Mesothelial cell of epicardium (in vitro differentiated cells): ENCODE measurements around the gene UFM1. TPM values are rescaled to one million over a fixed set of nuclear protein-coding genes. Genes with fewer than 3 reads are reported as not detected.

Source experiments
- DNase-seq, 2 experiments: peaks; one replicate each; pipeline ENCODE4 v3.0.0; 2021; ENCODE audit warnings: low spot score in 2 of 2; ENCODE audit not compliant: unreplicated experiment in 2 of 2
- H3K27ac Mint-ChIP-seq: 2 replicates; pipeline ENCODE4 v1.8.0; 2021; ENCODE audit warnings: mixed read lengths
- H3K27me3 Mint-ChIP-seq: 2 replicates; pipeline ENCODE4 v1.8.0; 2021; ENCODE audit warnings: low read depth, mixed read lengths
- H3K36me3 Mint-ChIP-seq: 2 replicates; pipeline ENCODE4 v1.8.0; 2021; ENCODE audit warnings: mixed read lengths
- H3K4me1 Mint-ChIP-seq: 2 replicates; pipeline ENCODE4 v1.8.0; 2021; ENCODE audit warnings: mixed read lengths
- H3K4me3 Mint-ChIP-seq: 2 replicates; pipeline ENCODE4 v1.8.0; 2021; ENCODE audit warnings: mild to moderate bottlenecking, moderate library complexity, mixed read lengths
- H3K9me3 Mint-ChIP-seq: 2 replicates; pipeline ENCODE4 v1.8.0; 2021; ENCODE audit warnings: mixed read lengths
- CTCF ChIP-seq: fragments of 200-600 bp; sonication (generic); IDR thresholded peaks from one replicate; pipeline ENCODE4 v1.5.0; 2021; ENCODE audit warnings: antibody characterized with exemption; ENCODE audit not compliant: unreplicated experiment
- total RNA-seq: library from RNA; stranded (reverse); gene quantifications from 3 replicates; pipeline ENCODE4 v1.2.1, GENCODE V29; 2021

Gene UFM1
- total RNA-seq, 1 donor from 2014 or later = 59.7 TPM

GRCh38 chr13:38316129-38316528 lies 33.5 kb upstream of the UFM1 start:
- TF ChIP-seq CTCF = no peak
- peaks cover 9% of the 10 kb centered on the region for H3K9me3 Mint-ChIP-seq
- no peaks in the 10 kb centered on the region for H3K4me1 Mint-ChIP-seq
- no peak for DNase-seq
- H3K36me3 Mint-ChIP-seq = peaks cover 2% of the 10 kb centered on the region
- no peaks in the 10 kb centered on the region for H3K27me3 Mint-ChIP-seq
- no peak overlapping the region for H3K27ac Mint-ChIP-seq
- H3K4me3 Mint-ChIP-seq = no peak overlapping the region

- H3K36me3 Mint-ChIP-seq = peaks cover 11% of the 10 kb centered on the region
- H3K9me3 Mint-ChIP-seq = peaks cover 20% of the 10 kb centered on the region
- DNase-seq = no peak
- H3K4me3 Mint-ChIP-seq = no peak overlapping the region
- no peak overlapping the region for H3K27ac Mint-ChIP-seq
- H3K27me3 Mint-ChIP-seq = no peaks in the 10 kb centered on the region
- H3K4me1 Mint-ChIP-seq = peaks cover 1% of the 10 kb centered on the region
- TF ChIP-seq CTCF = no peak
Measured at GRCh38 chr13:38321654-38322053, 28.0 kb upstream of the UFM1 start.

GRCh38 chr13:38325426-38325825 lies 24.2 kb upstream of the UFM1 start:
- TF ChIP-seq CTCF = no peak
- H3K4me3 Mint-ChIP-seq = no peak overlapping the region
- H3K9me3 Mint-ChIP-seq = peaks cover 16% of the 10 kb centered on the region
- H3K4me1 Mint-ChIP-seq = peaks cover 8% of the 10 kb centered on the region
- no peak for DNase-seq
- peaks cover 9% of the 10 kb centered on the region for H3K36me3 Mint-ChIP-seq
- H3K27me3 Mint-ChIP-seq = no peaks in the 10 kb centered on the region
- no peak overlapping the region for H3K27ac Mint-ChIP-seq

GRCh38 chr13:38328699-38329098 lies 21.0 kb upstream of the UFM1 start:
- Mint-ChIP-seq H3K4me1 (peaks cover 7% of the 10 kb centered on the region), H3K9me3 (peaks cover 16% of the 10 kb centered on the region), H3K36me3 (peaks cover 9% of the 10 kb centered on the region), H3K27ac (no peak overlapping the region), H3K27me3 (no peaks in the 10 kb centered on the region), H3K4me3 (no peak overlapping the region)
- no peak for TF ChIP-seq CTCF
- no peak for DNase-seq

- Mint-ChIP-seq H3K36me3 (no peaks in the 10 kb centered on the region), H3K27me3 (no peaks in the 10 kb centered on the region), H3K9me3 (no peaks in the 10 kb centered on the region), H3K27ac (no peak overlapping the region), H3K4me1 (no peaks in the 10 kb centered on the region), H3K4me3 (no peak overlapping the region)
- no peak for DNase-seq
- TF ChIP-seq CTCF = no peak
Measured at GRCh38 chr13:38334845-38335244, 14.8 kb upstream of the UFM1 start.

- H3K9me3 Mint-ChIP-seq = no peaks in the 10 kb centered on the region
- no peak for TF ChIP-seq CTCF
- DNase-seq = no peak
Measured at GRCh38 chr13:38338089-38338488, 11.6 kb upstream of the UFM1 start.

More at GRCh38 chr13:38338089-38338488, 11.6 kb upstream of the UFM1 start:
- Mint-ChIP-seq H3K27ac (no peak overlapping the region), H3K4me1 (no peaks in the 10 kb centered on the region), H3K27me3 (no peaks in the 10 kb centered on the region), H3K4me3 (no peak overlapping the region), H3K36me3 (no peaks in the 10 kb centered on the region)
